Neural cell (in vitro differentiated cells): ENCODE data around the gene TRPV3.

ENCODE experiments used
- CTCF ChIP-seq: fragments of 450-650 bp; IDR thresholded peaks from 2 replicates; pipeline ENCODE4 v1.5.1; 2014; ENCODE audit warnings: antibody characterized with exemption, mild to moderate bottlenecking, moderate library complexity; ENCODE audit not compliant: poor library complexity, severe bottlenecking
- EZH2 ChIP-seq: fragments of 200-600, 300-800 bp; shearing (Covaris generic), sonication (generic); IDR thresholded peaks from 2 replicates; pipeline ENCODE4 v1.6.1; 2014; ENCODE audit warnings: antibody characterized with exemption, low read length, borderline replicate concordance, mild to moderate bottlenecking; ENCODE audit not compliant: insufficient read depth, poor library complexity, severe bottlenecking
- REST ChIP-seq: IDR thresholded peaks from 2 replicates; pipeline ENCODE4 v1.6.1; 2012; ENCODE audit warnings: borderline replicate concordance

- TF ChIP-seq CTCF (no peak), EZH2 (no peak), REST (no peak)
Measured at GRCh38 chr17:3511852-3512504, 45.6 kb downstream of the TRPV3 start.
